OCI-LY3 (cell line): ENCODE data around the gene ZP1.

Source experiments
- EZH2phosphoT487 ChIP-seq: fragments of 200-600 bp; shearing (Covaris generic); IDR thresholded peaks from 2 replicates; pipeline ENCODE4 v1.6.1; 2018; ENCODE audit warnings: antibody characterized with exemption, mixed run types, low read depth
- TF ChIP-seq, protein P1 (sequence below): fragments of 200-600, 300-600 bp; sonication (generic); IDR thresholded peaks from 2 replicates; pipeline ENCODE4 v1.5.1; 2014; ENCODE audit warnings: antibody characterized with exemption, low read length, low read depth

DNA sequence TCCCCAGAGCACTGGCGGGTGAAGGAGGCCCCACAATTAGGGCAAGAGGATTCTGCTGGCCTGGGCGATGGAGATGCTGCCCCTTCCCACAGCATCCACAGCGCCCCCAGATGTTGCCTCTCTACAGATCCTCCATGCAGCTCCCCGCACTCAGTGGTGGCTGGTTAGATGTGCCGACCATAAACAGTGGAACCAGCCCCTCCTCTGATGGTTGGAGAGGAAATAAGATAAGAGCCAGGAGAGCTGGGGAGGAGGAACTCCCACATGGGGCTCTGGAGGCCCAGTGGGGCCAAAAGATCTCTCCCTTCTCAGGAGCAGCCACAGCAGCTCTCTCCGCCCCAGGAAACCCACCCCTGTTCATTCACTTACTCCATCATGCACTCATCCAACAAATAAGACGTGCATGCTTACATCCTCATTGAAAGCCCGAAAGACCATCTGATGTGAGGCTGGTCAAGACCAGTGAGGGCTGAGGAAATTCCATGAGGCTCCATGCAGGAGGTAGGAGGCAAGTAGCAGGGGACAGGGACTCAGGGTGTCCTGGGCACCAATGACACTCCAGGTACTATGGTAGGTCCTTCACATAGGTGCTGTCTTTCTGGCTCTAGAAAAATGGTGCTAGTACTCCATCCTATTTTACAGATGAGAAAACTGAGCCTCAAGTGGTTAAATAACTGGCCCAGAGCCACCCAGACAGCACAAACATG is 13.0 kb upstream of the ZP1 start:
- TF ChIP-seq, protein P1, sequence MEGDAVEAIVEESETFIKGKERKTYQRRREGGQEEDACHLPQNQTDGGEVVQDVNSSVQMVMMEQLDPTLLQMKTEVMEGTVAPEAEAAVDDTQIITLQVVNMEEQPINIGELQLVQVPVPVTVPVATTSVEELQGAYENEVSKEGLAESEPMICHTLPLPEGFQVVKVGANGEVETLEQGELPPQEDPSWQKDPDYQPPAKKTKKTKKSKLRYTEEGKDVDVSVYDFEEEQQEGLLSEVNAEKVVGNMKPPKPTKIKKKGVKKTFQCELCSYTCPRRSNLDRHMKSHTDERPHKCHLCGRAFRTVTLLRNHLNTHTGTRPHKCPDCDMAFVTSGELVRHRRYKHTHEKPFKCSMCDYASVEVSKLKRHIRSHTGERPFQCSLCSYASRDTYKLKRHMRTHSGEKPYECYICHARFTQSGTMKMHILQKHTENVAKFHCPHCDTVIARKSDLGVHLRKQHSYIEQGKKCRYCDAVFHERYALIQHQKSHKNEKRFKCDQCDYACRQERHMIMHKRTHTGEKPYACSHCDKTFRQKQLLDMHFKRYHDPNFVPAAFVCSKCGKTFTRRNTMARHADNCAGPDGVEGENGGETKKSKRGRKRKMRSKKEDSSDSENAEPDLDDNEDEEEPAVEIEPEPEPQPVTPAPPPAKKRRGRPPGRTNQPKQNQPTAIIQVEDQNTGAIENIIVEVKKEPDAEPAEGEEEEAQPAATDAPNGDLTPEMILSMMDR = no peak
- no peak for TF ChIP-seq EZH2phosphoT487
